Activated CD4-positive, alpha-beta T cell treated with anti-CD3 and anti-CD28 coated beads, Interleukin-2, amount 50 U/mL, for 16 hours (primary cell): Measurements from ENCODE around the gene CERS2.
A peak's percentile ranks its signal among the peaks of the same experiment; 100 is the strongest.
"Not testable (repeated sequence)": the region's sequence is repeated elsewhere in the genome, so short reads cannot be mapped to it uniquely, and the experiment has no call there.

Experiments
- DNase-seq: peaks from one replicate; pipeline ENCODE4 v3.0.0-alpha.2; 2020

Gene CERS2

DNA sequence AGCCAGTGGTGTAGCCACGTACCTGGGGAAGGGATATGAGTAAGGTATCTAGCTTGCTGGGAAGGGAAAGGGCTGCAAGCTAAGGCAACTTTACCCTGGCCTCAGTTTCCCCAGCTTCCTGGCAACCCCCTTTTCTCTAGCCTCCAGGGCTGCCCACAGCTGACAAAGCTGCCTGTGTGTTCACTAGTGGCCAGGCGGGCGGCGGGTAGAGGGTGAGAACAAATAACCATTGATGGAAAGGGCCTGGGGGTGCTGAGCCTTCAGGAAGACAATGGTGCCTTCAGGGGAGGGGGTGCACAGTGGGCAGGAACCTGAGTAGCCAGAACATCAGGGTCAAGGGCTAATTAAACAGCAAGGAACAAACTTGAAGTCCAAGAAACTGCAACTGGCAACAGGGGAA lies 6.1 kb downstream of the CERS2 start:
- no peak for DNase-seq

DNA sequence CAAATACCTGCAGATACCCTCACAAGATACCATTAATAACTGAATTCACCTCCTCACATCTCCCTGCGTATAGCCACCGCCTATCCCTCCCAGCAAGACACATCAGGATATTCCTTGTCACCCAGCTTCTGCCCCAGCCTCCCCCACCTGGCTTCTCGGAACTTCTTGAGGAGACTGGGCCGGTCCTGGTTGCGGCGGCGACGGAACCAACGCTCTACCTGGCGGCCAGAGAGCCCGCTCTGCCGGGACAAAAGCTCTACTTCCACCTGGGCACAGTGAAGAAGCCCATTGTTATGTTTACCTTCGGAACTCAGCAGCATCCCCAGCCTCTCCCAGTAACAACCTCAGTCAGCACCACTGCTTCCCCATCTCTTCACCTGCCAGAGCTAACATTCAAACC lies 6.7 kb downstream of the CERS2 start:
- no peak for DNase-seq

DNA sequence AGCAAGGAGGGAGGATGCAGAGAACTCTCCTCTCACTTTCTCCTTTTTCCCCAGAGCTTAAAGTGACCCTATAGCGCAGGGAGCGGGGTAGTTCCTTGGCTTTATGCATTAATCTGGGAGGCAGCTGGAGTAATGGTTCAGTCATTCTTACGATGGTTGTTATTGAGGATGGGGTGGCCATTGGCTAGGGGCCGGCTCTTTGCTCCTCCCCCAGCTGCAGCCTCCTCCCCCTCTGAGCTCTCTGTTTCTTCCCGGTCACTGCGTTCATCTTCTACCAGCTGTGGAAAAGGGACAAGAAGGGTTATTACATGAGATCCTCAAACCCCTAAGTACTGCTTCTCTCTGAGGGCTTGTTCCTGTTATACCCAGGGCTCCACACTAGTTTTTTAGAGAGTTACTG lies 8.6 kb downstream of the CERS2 start:
- no peak for DNase-seq

DNA sequence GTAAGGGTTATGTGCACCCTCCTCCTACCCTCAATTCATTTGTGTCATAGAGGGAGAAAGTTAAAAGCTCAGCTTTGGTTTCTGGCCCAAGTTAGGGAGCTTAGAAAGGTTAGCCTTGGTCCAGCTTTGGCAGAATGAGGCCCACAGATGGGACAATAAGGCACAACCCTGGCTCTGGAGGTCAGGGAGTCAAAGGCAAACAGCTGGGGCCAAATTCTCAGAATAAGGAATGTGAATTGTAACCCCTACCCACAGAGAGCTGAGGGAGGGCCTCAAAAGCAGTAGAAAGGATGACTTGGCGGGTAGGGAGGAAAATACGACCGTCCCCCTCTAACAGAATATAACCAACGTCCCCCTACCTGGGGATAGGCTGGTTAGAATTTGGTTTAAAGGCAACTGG lies 9.0 kb downstream of the CERS2 start:
- no peak for DNase-seq

DNA sequence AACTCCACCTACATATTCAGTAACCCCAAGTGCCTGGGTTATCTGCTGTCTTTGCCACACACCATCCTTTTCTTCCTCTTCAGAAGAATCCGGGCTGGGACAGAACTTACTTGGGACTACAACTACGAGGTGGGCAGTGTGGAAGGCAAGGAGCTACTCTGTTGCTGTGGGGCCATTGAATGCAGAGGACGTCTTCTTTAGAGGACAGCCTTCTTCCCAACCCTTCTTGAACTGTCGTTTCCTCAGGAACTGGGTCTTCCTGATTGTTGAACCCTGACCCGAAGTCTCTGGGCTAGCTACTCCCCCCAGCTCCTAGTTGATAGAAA lies 10.5 kb downstream of the CERS2 start:
- DNase-seq: no peak

DNA sequence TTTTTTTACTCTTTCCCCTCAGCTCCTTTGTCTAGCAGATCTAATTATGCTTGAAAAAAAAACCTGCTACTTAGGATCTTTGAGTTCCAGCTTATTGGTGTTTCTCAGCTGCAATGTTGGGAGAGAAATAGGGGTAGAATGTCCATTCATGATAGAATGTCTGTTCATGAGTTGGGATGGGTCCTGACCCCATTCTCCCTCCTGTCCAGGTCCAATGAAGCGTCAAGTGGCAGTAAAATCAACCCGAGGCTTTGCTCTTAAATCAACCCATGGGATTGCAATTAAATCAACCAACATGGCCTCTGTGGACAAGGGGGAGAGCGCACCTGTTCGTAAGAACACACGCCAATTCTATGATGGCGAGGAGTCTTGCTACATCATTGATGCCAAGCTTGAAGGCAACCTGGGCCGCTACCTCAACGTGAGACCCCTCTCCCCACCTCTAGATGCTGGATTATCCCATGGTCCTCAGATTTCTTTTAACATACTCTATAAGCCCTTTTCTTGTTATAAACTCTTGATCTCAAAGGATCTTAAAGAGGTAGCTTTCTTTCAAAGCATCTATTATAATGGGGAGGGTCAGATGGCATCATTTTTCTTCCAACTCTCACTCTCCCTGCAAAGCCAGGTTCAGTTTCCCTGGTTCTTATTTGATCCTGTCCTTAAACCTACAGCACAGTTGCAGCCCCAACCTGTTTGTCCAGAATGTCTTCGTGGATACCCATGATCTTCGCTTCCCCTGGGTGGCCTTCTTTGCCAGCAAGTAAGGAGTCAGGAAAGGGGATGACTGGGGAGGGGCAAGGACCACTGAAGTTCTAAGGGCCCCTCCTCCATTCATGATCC lies 11.1 kb downstream of the CERS2 start:
- no peak for DNase-seq

GRCh38 chr1:150961756-150962155 lies 12.9 kb downstream of the CERS2 start:
- DNase-seq: no peak

GRCh38 chr1:150960646-150961045 lies 14.0 kb downstream of the CERS2 start:
- no peak for DNase-seq

- DNase-seq: no peak
Observed at GRCh38 chr1:150957666-150958065, 17.0 kb downstream of the CERS2 start.

DNA sequence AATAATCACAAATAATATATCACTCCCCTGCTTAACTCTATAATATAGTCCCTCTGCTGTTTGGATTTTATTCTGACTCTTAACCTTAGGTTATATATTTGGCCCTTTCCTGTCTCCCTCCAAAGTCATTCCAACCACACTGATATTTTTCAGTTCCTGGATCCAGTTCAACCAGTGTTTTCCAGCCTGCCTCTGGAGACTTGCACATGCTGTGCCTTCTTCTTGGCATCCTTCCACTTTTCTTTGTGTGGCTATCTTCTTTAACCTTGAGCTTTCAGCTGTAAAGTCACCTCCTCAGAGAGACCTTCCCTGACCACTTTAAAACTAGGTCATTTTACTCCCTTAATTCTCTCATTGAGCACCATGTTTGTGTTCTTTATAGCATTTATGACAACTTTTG lies 19.4 kb downstream of the CERS2 start:
- no peak for DNase-seq

GRCh38 chr1:150954708-150955107 lies 19.9 kb downstream of the CERS2 start:
- DNase-seq: no peak

GRCh38 chr1:150944856-150945255 lies 29.8 kb downstream of the CERS2 start:
- no peak for DNase-seq

DNA sequence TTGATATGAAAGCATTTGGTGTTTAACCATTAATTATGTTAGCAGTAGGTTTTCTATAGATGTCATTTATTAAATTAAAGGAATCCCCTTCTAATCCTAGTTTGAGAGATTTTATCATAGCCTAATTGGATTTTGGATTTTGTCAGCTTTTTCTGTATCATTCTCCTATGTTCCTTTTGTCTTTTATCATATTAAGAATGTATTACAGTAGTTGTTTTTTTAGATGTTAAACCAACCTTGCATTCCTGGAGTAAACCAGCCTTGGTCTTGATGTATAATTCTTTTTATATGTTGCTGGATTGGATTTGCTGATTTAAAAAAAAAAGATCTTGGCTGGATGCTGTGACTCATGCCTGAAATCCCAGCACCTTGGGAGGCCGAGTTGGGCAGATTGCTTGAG lies 42.9 kb downstream of the CERS2 start:
- no peak for DNase-seq

- DNase-seq: not testable (repeated sequence)
Observed at GRCh38 chr1:150928775-150929174, 45.9 kb downstream of the CERS2 start.

GRCh38 chr1:150928286-150928685 lies 46.3 kb downstream of the CERS2 start:
- DNase-seq: no peak

DNA sequence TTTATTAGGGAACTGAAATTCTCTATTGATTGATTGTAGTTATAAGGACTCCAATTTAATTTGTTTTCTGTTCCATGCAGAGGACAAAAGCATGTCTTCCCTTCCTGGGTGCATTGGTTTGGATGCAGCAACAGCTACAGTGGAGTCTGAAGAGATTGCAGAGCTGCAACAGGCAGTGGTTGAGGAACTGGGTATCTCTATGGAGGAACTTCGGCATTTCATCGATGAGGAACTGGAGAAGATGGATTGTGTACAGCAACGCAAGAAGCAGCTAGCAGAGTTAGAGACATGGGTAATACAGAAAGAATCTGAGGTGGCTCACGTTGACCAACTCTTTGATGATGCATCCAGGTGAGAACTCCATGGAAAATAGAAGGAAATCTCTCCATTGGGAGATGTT lies 47.0 kb downstream of the CERS2 start:
- DNase-seq: no peak

DNA sequence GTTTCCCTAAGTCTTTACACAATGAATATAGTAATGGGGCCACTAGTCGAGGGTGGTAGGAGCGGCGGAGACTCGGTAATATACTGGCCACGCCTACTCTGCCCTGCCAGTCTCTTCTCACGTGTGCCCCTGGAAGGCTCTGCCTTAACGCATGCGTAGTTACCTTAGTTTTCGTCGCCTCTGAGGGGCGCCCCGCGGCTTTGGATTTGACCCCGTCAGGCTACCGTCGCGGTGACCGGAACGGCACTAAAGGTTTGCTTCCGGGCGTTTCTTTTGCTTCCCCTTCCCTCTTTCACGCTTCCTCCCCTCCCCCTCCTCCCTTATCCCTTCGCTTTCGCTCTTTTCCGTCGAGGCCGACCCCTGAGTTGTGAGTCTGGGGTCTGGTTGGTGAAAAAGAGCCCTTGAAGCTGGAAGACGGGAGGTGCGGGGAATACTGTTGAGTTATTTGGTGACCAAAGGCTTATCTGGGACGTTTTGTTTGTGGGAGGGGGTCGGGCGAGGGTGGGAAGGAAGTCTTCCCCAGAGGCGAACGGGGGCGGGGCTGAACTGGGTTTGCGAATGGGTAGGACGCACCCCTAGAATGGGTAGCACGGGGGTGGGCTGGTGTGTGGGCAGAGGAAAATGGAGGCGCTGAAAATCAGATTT lies 48.4 kb downstream of the CERS2 start, which contains the start of gene SETDB1:
TSS of gene SETDB1 (plus strand) at position 267 of the 645 bp plus-strand sequence. CDS start 1,352 bp downstream, outside the sequence.
- DNase-seq: peak; percentile 99

GRCh38 chr1:150925080-150925479 lies 49.6 kb downstream of the CERS2 start:
- DNase-seq: no peak

DNA sequence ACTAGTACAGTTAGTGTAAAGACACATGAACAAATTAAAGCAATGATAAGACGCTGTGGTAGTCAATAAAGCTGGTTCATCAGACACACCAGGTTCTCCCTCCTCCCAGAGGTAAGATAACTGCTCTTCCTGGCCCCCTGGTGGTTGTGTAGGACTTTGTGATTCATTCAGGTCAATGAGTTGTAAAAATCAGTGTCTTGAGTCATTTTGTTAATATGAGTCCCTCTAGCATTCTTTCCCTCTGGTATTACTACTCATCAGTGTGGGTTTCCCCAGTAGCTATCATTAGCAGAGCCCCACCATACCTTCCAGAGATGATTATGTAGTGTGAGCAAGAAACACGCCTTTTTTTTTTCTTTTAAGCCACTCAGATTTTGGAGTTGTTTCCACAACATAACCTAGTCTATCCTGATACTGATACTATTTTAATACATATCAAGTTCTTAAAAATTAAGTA lies 52.1 kb downstream of the CERS2 start:
- peak; percentile 93 for DNase-seq

DNA sequence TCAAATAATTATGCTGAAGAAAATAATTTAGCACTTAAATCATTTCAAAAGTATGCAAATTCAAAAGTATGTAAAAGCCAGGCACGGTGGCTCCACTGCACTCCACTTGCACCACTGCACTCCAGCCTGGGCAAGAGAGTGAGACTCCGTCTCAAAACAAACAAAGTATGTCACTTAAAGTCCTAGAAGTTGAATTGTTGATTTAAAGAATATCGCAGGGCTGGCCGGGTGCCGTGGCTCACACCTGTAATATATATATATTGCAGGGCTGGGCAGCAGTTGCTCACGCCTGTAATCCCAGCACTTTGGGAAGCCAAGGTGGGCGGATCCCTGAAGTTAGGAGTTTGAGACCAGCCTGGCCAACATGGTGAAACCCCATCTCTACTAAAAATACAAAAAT lies 57.2 kb downstream of the CERS2 start:
- DNase-seq: no peak
